WTC11 (cell line): ENCODE data around the gene KRT9.

Source experiments
- CTCF ChIP-seq: fragments of 200-600 bp; IDR thresholded peaks from 2 replicates; pipeline ENCODE4 v1.8.0; 2022; ENCODE audit warnings: antibody characterized with exemption
- ESRRA ChIP-seq: sonication (generic); formaldehyde crosslinking; IDR thresholded peaks from 2 replicates; pipeline ENCODE4 v1.8.1; 2022; ENCODE audit warnings: mild to moderate bottlenecking, missing genetic modification reagents, borderline replicate concordance
- FOXP4 ChIP-seq: sonication (generic); formaldehyde crosslinking; IDR thresholded peaks from 2 replicates; pipeline ENCODE4 v1.8.0; 2022; ENCODE audit warnings: mild to moderate bottlenecking, missing genetic modification reagents
- NR2C2 ChIP-seq: sonication (generic); formaldehyde crosslinking; IDR thresholded peaks from 2 replicates; pipeline ENCODE4 v1.8.0; 2022; ENCODE audit warnings: mild to moderate bottlenecking, missing genetic modification reagents
- NR3C1 ChIP-seq: sonication (generic); formaldehyde crosslinking; conservative IDR thresholded peaks from 2 replicates; pipeline ENCODE4 v1.8.1; 2023; ENCODE audit warnings: low read depth, mild to moderate bottlenecking, missing genetic modification reagents
- ZSCAN18 ChIP-seq: fragments of 250-450 bp; sonication (Bioruptor Pico); IDR thresholded peaks from 2 replicates; pipeline ENCODE4 v2.1.2; 2022; ENCODE audit warnings: mild to moderate bottlenecking, moderate library complexity

GRCh38 chr17:41589301-41589700 is 17.4 kb upstream of the KRT9 start:
- TF ChIP-seq NR3C1 (CRISPR knock-in tag) (no peak), FOXP4 (no peak), NR2C2 (CRISPR knock-in tag) (no peak), CTCF (no peak), ZSCAN18 (CRISPR knock-in tag) (no peak), ESRRA (CRISPR knock-in tag) (no peak)
